ENCODE data around the gene CAPN15. TPM values are rescaled to one million over a fixed set of nuclear protein-coding genes. Genes with fewer than 3 reads are reported as not detected.

The CAPN15 gene
- total and polyA plus RNA-seq, 9 of the 15 experiments (the other 6 are each of a cell fraction or from before 2014, with no cell fraction given) = 0.62 to 111 (median 14.2) TPM

GRCh38 chr16:566475-567372, 39.2 kb downstream of the CAPN15 start, which contains the start of gene NHLRC4 (continued):
- TF ChIP-seq PRDM10 (IDR thresholded peaks at IDR 0.05; ENCODE audit: partially characterized antibody) (peak; percentile 39), ZNF146 (CRISPR knock-in tag; IDR thresholded peaks at IDR 0.05; ENCODE audit: unreplicated experiment) (no peak), HNRNPL (IDR thresholded peaks at IDR 0.05; ENCODE audit: low read depth, low read length) (no peak), CHAMP1 (IDR thresholded peaks at IDR 0.05) (no peak), TEAD4 (IDR thresholded peaks at IDR 0.05; ENCODE audit: low read length) (peak; percentile 44; the same call in 1 of the 2 replicates), TEAD4 (CRISPR knock-in tag; IDR thresholded peaks at IDR 0.05; ENCODE audit: borderline replicate concordance) (no peak), GABPA (tag; conservative IDR thresholded peaks at IDR 0.05; ENCODE audit: low read depth) (peak; percentile 53), EHMT2 (IDR thresholded peaks at IDR 0.05) (no peak), FOXK2 (conservative IDR thresholded peaks at IDR 0.05 in 1 of 2, IDR thresholded peaks at IDR 0.05 in 1 of 2; ENCODE audit: low read depth in 2 of 2) (0 out of 4 replicates have a peak, but pooled peaks of 1 of the 2 experiments have one; percentile 36), NONO (IDR thresholded peaks at IDR 0.05; ENCODE audit: low read depth in 2 of 2, low read length in 1 of 2) (peak in 1 of 2 experiments; percentile 75; a peak in 2 of 4 replicates), KAT2B (IDR thresholded peaks at IDR 0.05; ENCODE audit: low read depth, low read length) (no peak), RAD21 (CRISPR knock-in tag; conservative IDR thresholded peaks at IDR 0.05 in 1 of 2, IDR thresholded peaks at IDR 0.05 in 1 of 2) (peak in 1 of 2 experiments; percentile 18; a peak in 1 of 4 replicates)
- TF ChIP-seq, protein P1, sequence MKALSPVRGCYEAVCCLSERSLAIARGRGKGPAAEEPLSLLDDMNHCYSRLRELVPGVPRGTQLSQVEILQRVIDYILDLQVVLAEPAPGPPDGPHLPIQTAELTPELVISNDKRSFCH (CRISPR knock-in tag; IDR thresholded peaks at IDR 0.05) = no peak
- TF ChIP-seq, protein P1 (tag; IDR thresholded peaks at IDR 0.05) = no peak
- TF ChIP-seq, protein P2, sequence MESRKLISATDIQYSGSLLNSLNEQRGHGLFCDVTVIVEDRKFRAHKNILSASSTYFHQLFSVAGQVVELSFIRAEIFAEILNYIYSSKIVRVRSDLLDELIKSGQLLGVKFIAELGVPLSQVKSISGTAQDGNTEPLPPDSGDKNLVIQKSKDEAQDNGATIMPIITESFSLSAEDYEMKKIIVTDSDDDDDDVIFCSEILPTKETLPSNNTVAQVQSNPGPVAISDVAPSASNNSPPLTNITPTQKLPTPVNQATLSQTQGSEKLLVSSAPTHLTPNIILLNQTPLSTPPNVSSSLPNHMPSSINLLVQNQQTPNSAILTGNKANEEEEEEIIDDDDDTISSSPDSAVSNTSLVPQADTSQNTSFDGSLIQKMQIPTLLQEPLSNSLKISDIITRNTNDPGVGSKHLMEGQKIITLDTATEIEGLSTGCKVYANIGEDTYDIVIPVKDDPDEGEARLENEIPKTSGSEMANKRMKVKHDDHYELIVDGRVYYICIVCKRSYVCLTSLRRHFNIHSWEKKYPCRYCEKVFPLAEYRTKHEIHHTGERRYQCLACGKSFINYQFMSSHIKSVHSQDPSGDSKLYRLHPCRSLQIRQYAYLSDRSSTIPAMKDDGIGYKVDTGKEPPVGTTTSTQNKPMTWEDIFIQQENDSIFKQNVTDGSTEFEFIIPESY (CRISPR knock-in tag; IDR thresholded peaks at IDR 0.05) = no peak; the same call in 1 of the 2 replicates
- TF ChIP-seq, protein P3, sequence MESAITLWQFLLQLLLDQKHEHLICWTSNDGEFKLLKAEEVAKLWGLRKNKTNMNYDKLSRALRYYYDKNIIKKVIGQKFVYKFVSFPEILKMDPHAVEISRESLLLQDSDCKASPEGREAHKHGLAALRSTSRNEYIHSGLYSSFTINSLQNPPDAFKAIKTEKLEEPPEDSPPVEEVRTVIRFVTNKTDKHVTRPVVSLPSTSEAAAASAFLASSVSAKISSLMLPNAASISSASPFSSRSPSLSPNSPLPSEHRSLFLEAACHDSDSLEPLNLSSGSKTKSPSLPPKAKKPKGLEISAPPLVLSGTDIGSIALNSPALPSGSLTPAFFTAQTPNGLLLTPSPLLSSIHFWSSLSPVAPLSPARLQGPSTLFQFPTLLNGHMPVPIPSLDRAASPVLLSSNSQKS (CRISPR knock-in tag; IDR thresholded peaks at IDR 0.05) = no peak

All from K562 (cell line).